NCI-H748 treated with DMSO at 0.1 percent for 48 hours (cell line): Measurements from ENCODE around the gene XAF1.
"Not testable (repeated sequence)": the region's sequence is repeated elsewhere in the genome, so short reads cannot be mapped to it uniquely, and the experiment has no call there.

Experiments used
- DNase-seq: peaks from one replicate; lab custom pipeline; 2025; lab: John Stamatoyannopoulos, UW

XAF1 gene

GRCh38 chr17:6755731-6756184 is at the start of gene XAF1:
XAF1 (plus strand) TSS chr17:6756046; CDS start chr17:6756079, 33 bp downstream.
- DNase-seq: no peak

- no peak for DNase-seq
These were observed 49.3 kb upstream of the XAF1 start for GRCh38 chr17:6706499-6706898.

DNA sequence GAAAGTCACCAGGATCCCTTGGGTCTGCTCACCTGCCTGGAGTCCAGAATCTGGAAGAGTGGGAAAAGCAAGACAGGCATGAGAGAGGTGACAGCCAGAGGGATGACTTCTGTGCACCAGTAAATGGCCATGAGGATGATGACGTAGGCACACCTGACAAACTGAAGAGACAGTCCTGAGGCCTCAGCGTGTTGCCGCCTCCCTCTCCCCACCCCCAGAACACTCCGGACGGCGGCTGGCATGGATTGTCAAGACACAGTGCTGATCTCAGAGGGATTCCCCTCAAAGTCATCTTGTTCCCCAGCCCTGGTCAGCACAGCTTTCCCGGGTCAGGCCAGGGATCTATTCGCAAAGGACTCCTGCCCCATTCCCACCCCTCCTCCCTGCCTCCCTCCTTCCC is 48.9 kb upstream of the XAF1 start:
- no peak for DNase-seq

DNA sequence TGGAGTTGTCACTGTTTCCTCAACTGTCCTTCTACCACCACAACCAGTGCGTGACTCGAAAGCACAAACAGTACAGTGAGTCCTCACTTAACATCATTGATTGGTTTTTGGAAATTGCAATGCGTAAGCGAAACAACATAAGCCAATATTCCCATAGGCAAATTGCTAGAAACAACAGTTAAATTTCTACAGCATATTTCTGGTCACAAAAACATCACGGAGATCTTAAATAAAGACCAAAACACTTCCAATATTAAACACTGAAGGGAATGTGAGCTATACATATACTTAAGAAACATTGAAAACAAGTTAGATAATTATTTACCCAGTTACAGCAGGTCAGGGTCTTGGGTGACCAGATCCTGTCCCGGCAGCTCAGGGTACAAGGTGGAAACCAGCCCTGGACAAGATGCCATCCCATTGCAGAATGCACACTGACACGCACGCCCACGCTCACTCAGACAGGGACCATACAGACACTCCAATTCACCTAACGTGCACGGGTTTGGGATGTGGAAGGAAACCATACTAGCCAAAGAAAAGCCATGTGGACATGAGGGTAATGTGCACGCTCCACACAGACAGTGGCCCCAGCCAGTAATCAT is 47.4 kb upstream of the XAF1 start:
- DNase-seq: no peak

DNA sequence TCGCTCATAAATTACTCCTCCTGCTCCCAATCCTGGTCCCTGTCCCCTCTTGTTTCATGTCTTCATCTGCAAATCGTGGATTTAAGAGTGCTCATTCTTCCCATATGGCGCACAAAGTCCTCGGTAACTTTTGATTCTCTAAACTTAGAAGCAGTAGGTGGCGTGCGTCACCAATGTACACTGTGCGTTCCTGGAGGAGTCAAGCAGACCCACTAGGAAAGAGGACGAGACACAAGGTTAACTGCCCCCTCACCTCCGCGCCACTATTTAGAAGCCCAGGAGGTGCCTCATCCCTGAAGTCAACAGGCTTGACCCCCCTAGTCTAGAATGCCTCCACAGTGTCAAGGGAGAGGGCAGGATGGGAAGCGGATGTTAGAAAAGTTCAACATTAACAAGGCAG is 45.5 kb upstream of the XAF1 start:
- no peak for DNase-seq

DNA sequence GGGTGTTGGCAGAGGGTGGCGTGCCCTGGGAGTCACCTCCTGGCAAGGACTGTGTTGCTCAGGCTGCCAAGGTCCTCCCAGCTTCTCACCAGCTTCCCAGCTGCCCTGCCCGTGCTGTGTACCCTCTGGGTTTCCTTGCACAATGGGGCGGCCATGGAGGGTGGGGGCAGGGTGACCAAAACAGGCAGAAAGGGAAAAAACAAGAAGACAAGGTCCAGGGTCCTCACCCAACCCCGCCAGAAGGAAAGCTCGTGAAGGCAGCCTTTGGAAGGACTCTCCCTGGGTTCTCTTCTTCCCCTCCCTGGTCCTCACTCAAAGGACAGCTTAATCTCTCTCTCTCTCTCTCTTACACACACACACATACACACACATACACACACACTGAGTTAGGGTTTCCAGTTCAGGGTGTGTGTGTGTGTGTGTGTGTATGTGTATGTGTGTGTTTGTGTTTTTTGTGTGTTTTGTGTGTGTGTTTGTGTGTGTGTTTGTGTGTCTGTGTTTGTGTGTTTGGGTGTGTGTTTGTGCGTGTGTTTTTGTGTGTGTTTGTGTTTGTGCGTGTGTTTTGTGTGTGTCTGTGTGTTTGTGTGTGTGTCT is 44.7 kb upstream of the XAF1 start:
- no peak for DNase-seq

GRCh38 chr17:6711681-6712057 is 44.2 kb upstream of the XAF1 start:
- DNase-seq: no peak

- no peak for DNase-seq
These were observed 43.6 kb upstream of the XAF1 start for GRCh38 chr17:6712058-6712853.

DNA sequence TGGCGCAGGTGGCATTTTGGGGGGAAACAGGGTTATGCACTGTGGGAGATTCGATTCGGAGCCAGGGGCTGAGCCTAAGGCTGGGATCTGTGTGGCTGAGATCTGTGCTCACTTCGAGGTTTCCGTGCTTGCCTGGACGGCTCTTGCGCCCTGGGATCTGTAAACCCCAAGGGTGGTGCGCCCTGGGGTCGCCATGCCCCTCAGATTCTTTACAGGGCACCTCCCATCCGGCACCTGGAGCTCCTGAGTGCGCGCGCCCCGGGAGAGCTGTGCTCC is 43.1 kb upstream of the XAF1 start:
- no peak for DNase-seq

GRCh38 chr17:6713130-6713917 is 42.5 kb upstream of the XAF1 start, which contains the start of gene SLC13A5:
SLC13A5 (minus strand) TSS chr17:6713369; CDS start chr17:6713333, 36 bp downstream.
- DNase-seq: no peak

- no peak for DNase-seq
These were observed 42.0 kb upstream of the XAF1 start for GRCh38 chr17:6713918-6714271.

- no peak for DNase-seq
These were observed 41.5 kb upstream of the XAF1 start for GRCh38 chr17:6714315-6714874.

DNA sequence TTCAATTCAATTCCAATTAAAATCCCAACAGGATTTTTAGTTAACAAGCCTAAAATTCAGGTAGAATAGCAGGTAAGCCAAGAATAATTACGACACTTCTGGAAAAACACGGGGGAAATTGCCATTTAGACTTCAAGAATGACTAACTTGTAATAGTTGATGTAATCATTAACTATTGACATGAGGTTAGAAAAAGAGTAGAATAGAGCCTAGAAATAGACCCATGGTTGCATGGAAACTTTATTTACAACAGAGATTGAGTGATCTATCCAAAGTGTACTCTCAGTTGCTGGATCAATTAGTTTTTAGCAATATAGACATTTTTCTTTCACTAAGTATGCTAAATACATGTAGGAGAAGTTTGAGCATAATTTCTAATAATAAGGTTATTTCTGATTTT is 39.1 kb upstream of the XAF1 start:
- DNase-seq: no peak

GRCh38 chr17:6721744-6722143 is 34.1 kb upstream of the XAF1 start:
- no peak for DNase-seq

- no peak for DNase-seq
These were observed 31.8 kb upstream of the XAF1 start for GRCh38 chr17:6724009-6724408.

GRCh38 chr17:6729531-6729930 is 26.3 kb upstream of the XAF1 start:
- DNase-seq: no peak

- DNase-seq: not testable (repeated sequence)
These were observed 9.2 kb upstream of the XAF1 start for GRCh38 chr17:6746665-6747064.

DNA sequence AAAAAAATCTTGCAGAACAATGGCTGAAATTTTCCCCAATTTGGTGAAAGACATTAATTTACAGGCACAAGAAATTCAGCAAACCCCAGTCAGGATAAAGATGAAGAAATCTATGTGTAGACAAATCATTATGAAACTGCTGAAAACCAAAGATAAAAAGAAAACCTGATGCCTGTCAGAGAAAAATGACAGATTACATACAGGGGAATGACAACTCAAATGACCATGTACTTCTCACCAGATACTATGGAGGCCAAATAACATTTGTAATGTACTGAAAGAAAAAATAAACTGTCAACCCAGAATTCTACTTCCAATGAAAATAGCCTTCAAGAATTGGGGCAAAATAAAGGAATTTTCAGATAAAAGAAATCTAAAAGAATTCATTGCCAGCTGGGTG is 7.2 kb upstream of the XAF1 start:
- DNase-seq: no peak

- DNase-seq: no peak
These were observed 6.3 kb upstream of the XAF1 start for GRCh38 chr17:6749519-6749918.

DNA sequence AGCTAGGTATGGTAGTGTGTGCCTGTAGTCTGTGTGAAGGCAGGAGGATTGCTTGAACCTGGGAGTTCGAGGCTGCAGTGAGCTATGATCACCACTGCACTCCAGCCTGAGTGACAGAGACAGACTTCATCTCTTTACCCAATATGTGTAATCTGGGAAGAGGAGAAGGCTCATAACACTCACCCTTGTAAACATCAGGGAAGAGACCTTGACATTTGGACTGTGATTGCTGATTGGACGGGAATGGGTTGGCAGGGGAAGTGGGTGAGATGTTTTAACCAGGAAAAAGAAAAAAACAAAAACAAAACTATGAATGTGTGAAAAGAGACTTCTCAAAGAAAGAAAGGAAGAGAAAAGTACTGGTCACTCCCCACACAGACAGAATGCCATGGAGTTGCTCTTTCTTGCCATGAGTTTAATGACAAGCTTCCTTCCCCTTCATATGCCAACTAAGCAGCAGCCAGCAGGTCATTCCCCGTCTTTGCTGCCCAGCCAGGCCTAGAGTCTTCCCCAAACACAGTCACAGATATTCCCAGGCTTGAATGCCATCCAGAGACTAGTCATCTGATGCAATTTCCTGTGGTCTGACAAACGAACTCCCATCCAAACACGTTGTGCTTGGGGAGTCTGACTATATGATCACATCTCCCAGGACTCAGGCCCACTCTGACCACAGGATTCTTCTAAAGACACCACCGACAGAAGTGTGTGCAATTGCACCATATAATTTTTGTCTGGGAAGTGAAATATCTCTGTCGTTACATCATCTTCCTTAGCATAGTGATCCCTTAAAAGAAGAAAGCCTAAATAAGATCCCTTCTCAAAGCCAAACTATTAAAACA is 3.6 kb upstream of the XAF1 start:
- DNase-seq: no peak

DNA sequence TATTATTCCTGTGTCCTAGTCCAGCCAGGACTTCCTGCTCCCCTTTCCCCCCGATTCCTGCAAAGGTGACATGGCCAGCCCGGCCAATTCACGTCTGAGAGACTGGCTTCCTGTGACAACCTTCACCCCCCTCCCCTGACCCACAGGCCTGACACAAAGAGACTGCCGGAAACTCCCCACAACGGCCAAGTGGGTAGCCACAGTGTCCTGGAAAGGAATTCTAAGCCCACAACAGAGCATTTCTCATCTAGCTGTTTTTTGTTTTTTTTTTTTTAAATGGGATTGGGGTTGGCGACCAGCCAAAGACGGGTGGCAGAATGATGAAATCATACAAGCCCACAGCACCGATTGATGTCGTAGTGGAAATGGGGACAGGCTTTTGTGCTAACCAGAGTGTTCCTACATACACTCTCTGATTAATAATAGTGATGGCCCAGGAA is 2.8 kb upstream of the XAF1 start:
- no peak for DNase-seq
